ENCODE data around the gene ADAMTSL5. TPM values are rescaled to one million over a fixed set of nuclear protein-coding genes. Genes with fewer than 3 reads are reported as not detected.

ADAMTSL5 gene
- total and polyA plus RNA-seq, 9 of the 15 experiments (the other 6 are each of a cell fraction or from before 2014, with no cell fraction given) = 1.0 to 11.6 (median 4.1) TPM

GRCh38 chr19:1478934-1479707 lies 33.7 kb downstream of the ADAMTSL5 start, which contains the start of gene C19orf25 (continued):
- TF ChIP-seq ATF3 (IDR thresholded peaks at IDR 0.05) = no peak; the same call in 1 of the 2 replicates
- TF ChIP-seq ATF3 (CRISPR knock-in tag; conservative IDR thresholded peaks at IDR 0.05) = peak; percentile 85
- peak; percentile 22 to 50; a peak in 2 of 4 replicates for TF ChIP-seq SIN3A (IDR thresholded peaks at IDR 0.05; ENCODE audit: borderline replicate concordance in 2 of 2, control insufficient read depth in 1 of 2, low read depth in 2 of 2, low read length in 2 of 2)
- TF ChIP-seq NCOR1 (IDR thresholded peaks at IDR 0.05) = peak; percentile 58; the same call in 1 of the 2 replicates
- TF ChIP-seq ZNF551 (CRISPR knock-in tag; IDR thresholded peaks at IDR 0.05) = no peak
- peak; percentile 65 for TF ChIP-seq TBP (optimal IDR thresholded peaks at IDR 0.05; ENCODE audit: low read depth, low read length)
- no peak for TF ChIP-seq CBX8 (IDR thresholded peaks at IDR 0.05; ENCODE audit: borderline replicate concordance, extremely low read depth, low read depth, low read length, poor library complexity, severe bottlenecking)
- no peak for TF ChIP-seq ZNF445 (CRISPR knock-in tag; IDR thresholded peaks at IDR 0.05; ENCODE audit: low read depth)
- TF ChIP-seq LEF1 (IDR thresholded peaks at IDR 0.05) = peak; percentile 53; the same call in 1 of the 2 replicates
- TF ChIP-seq POLR2AphosphoS2 (IDR thresholded peaks at IDR 0.05; ENCODE audit: low read length) = peak; percentile 49; the same call in 1 of the 2 replicates
- TF ChIP-seq HMGXB4 (CRISPR knock-in tag; IDR thresholded peaks at IDR 0.05) = no peak
- peak; percentile 95 for TF ChIP-seq POLR2A (conservative IDR thresholded peaks at IDR 0.05)
- TF ChIP-seq ARNT (IDR thresholded peaks at IDR 0.05) = 0 out of 4 replicates have a peak, but pooled peaks of 1 of the 2 experiments have one; percentile 28
- peak; percentile 93 for TF ChIP-seq ARID4B (CRISPR knock-in tag; IDR thresholded peaks at IDR 0.05)
- peak; percentile 33; the same call in 1 of the 2 replicates for TF ChIP-seq TCF7 (IDR thresholded peaks at IDR 0.05; ENCODE audit: borderline replicate concordance)
- TF ChIP-seq CEBPZ (IDR thresholded peaks at IDR 0.05; ENCODE audit: borderline replicate concordance, low read depth, low read length) = no peak
